Mesodermal cell (in vitro differentiated cells): ENCODE results near the gene NPTXR.

Experiments
- H3K27ac ChIP-seq: 2 replicates; pipeline ENCODE4 v1.7.0; 2013; ENCODE audit warnings: mild to moderate bottlenecking, low read depth, low read length, moderate library complexity; ENCODE audit not compliant: severe bottlenecking
- H3K36me3 ChIP-seq: 2 replicates; pipeline ENCODE4 v1.7.1; 2013; ENCODE audit warnings: mild to moderate bottlenecking, low read length, moderate library complexity; ENCODE audit not compliant: control insufficient read depth, insufficient read depth
- H3K4me1 ChIP-seq: one replicate; pipeline ENCODE4 v1.7.1; 2013; ENCODE audit warnings: mild to moderate bottlenecking, low read length; ENCODE audit not compliant: insufficient read depth, control insufficient read depth, poor library complexity, severe bottlenecking
- H3K4me3 ChIP-seq: 2 replicates; pipeline ENCODE4 v1.7.0; 2013; ENCODE audit warnings: low read length, control low read depth, mild to moderate bottlenecking; ENCODE audit not compliant: insufficient read depth, poor library complexity, severe bottlenecking; ENCODE audit errors: extremely low read depth
- H3K9me3 ChIP-seq: 2 replicates; pipeline ENCODE4 v1.7.1; 2013; ENCODE audit warnings: mild to moderate bottlenecking, low read length, moderate library complexity; ENCODE audit not compliant: control insufficient read depth
- WGBS, 2 experiments: methylation state at CpG; one replicate each; pipeline ENCODE4 v1.1.5; 2013; ENCODE audit warnings: missing lambda C conversion rate in 2 of 2; ENCODE audit not compliant: insufficient coverage in 2 of 2; 5-methylcytosine and 5-hydroxymethylcytosine counted together

The NPTXR gene

GRCh38 chr22:38868286-38868721 is 24.5 kb upstream of the NPTXR start:
- WGBS, 2 experiments, result 98 to 100% methylated on average over 6 to 7 of the region's 8 CpGs
- Histone ChIP-seq H3K4me3 (no peak overlapping the region), H3K27ac (no peak overlapping the region), H3K9me3 (no peaks in the 10 kb centered on the region), H3K4me1 (peaks cover 6% of the 10 kb centered on the region), H3K36me3 (peaks cover 36% of the 10 kb centered on the region)

- no peak overlapping the region for H3K4me3 ChIP-seq
- H3K27ac ChIP-seq, result no peak overlapping the region
- no peaks in the 10 kb centered on the region for H3K9me3 ChIP-seq
- WGBS, 2 experiments, result 95 to 97% methylated on average over 18 of the region's 18 CpGs
- H3K36me3 ChIP-seq, result peaks cover 36% of the 10 kb centered on the region
- peaks cover 6% of the 10 kb centered on the region for H3K4me1 ChIP-seq
Measured at GRCh38 chr22:38867471-38868285, 23.9 kb upstream of the NPTXR start.

- no peak overlapping the region for H3K4me3 ChIP-seq
- H3K9me3 ChIP-seq, result no peaks in the 10 kb centered on the region
- peaks cover 36% of the 10 kb centered on the region for H3K36me3 ChIP-seq
- 94 to 96% methylated on average over 11 to 13 of the region's 13 CpGs for WGBS, 2 experiments
- H3K27ac ChIP-seq, result no peak overlapping the region
- peaks cover 6% of the 10 kb centered on the region for H3K4me1 ChIP-seq
Measured at GRCh38 chr22:38867124-38867455, 23.3 kb upstream of the NPTXR start.

DNA sequence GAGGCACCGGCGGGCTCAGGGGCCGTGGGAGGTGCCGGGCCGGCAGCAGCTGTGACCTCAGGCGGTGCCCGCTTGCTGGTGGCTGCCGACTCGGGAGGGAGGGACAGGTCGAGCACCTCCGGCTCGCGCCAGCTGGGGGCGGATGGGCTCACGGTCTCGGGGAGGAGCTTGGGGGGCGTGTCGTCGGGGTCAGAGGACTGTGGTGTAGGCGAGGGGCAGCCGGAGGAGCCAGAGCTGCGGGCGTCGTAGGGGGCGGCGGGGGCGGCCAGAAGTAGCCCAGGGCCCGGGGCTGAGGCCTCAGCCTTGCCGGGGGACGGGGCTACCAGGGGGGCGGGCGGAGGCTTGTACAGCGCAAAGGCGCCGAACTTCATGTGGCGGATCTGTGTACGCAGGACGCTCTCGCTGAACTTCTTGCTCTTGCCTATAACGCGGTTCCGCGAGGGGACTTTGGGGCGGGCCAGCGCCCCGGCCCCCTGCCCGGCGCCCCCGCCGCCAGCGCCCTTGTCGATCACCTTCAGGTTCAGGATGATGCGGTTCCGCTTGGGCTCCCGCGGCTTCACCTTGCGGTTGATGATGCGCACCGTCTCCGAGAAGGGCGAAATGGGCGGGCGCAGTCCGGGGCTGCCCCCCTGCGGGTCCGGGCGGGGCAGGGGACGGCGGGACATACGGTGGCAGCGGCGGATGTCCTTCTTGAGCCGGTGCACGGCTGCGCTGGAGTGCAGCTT is 22.7 kb upstream of the NPTXR start:
- no peak overlapping the region for H3K4me3 ChIP-seq
- peaks cover 36% of the 10 kb centered on the region for H3K36me3 ChIP-seq
- H3K4me1 ChIP-seq, result peaks cover 6% of the 10 kb centered on the region
- H3K9me3 ChIP-seq, result no peaks in the 10 kb centered on the region
- 89 to 91% methylated on average over 45 to 65 of the region's 75 CpGs for WGBS, 2 experiments
- H3K27ac ChIP-seq, result no peak overlapping the region

- Histone ChIP-seq H3K27ac (no peak overlapping the region), H3K4me1 (peaks cover 3% of the 10 kb centered on the region), H3K36me3 (peaks cover 36% of the 10 kb centered on the region), H3K4me3 (no peak overlapping the region), H3K9me3 (no peaks in the 10 kb centered on the region)
- WGBS, 2 experiments, result 97 to 98% methylated on average over 10 to 13 of the region's 15 CpGs
Measured at GRCh38 chr22:38866024-38866398, 22.2 kb upstream of the NPTXR start.

GRCh38 chr22:38865201-38866023 is 21.6 kb upstream of the NPTXR start:
- peaks cover 36% of the 10 kb centered on the region for H3K36me3 ChIP-seq
- H3K4me3 ChIP-seq, result no peak overlapping the region
- no peaks in the 10 kb centered on the region for H3K4me1 ChIP-seq
- WGBS, 2 experiments, result 93 to 97% methylated on average over 15 to 18 of the region's 20 CpGs
- H3K9me3 ChIP-seq, result no peaks in the 10 kb centered on the region
- no peak overlapping the region for H3K27ac ChIP-seq

GRCh38 chr22:38864361-38865191 is 20.7 kb upstream of the NPTXR start:
- H3K4me3 ChIP-seq, result no peak overlapping the region
- no peak overlapping the region for H3K27ac ChIP-seq
- H3K36me3 ChIP-seq, result peaks cover 35% of the 10 kb centered on the region
- H3K4me1 ChIP-seq, result no peaks in the 10 kb centered on the region
- no peaks in the 10 kb centered on the region for H3K9me3 ChIP-seq
- WGBS, 2 experiments, result 82 to 87% methylated on average over 20 to 22 of the region's 24 CpGs

GRCh38 chr22:38863531-38864131 is 19.8 kb upstream of the NPTXR start:
- Histone ChIP-seq H3K9me3 (no peaks in the 10 kb centered on the region), H3K4me3 (no peak overlapping the region), H3K27ac (no peak overlapping the region), H3K36me3 (peaks cover 29% of the 10 kb centered on the region), H3K4me1 (no peaks in the 10 kb centered on the region)
- 92 to 97% methylated on average over 4 to 11 of the region's 12 CpGs for WGBS, 2 experiments

- WGBS, 2 experiments, result 70 to 71% methylated on average over 5 to 7 of the region's 14 CpGs
- Histone ChIP-seq H3K9me3 (no peaks in the 10 kb centered on the region), H3K36me3 (peaks cover 19% of the 10 kb centered on the region), H3K4me3 (no peak overlapping the region), H3K4me1 (no peaks in the 10 kb centered on the region), H3K27ac (no peak overlapping the region)
Measured at GRCh38 chr22:38862375-38863329, 18.8 kb upstream of the NPTXR start.
